ENCODE results near the gene CHRNB2. TPM values are rescaled to one million over a fixed set of nuclear protein-coding genes. Genes with fewer than 3 reads are reported as not detected.

Gene CHRNB2
- total RNA-seq, 1 experiment from 2014 or later = not detected

DNA sequence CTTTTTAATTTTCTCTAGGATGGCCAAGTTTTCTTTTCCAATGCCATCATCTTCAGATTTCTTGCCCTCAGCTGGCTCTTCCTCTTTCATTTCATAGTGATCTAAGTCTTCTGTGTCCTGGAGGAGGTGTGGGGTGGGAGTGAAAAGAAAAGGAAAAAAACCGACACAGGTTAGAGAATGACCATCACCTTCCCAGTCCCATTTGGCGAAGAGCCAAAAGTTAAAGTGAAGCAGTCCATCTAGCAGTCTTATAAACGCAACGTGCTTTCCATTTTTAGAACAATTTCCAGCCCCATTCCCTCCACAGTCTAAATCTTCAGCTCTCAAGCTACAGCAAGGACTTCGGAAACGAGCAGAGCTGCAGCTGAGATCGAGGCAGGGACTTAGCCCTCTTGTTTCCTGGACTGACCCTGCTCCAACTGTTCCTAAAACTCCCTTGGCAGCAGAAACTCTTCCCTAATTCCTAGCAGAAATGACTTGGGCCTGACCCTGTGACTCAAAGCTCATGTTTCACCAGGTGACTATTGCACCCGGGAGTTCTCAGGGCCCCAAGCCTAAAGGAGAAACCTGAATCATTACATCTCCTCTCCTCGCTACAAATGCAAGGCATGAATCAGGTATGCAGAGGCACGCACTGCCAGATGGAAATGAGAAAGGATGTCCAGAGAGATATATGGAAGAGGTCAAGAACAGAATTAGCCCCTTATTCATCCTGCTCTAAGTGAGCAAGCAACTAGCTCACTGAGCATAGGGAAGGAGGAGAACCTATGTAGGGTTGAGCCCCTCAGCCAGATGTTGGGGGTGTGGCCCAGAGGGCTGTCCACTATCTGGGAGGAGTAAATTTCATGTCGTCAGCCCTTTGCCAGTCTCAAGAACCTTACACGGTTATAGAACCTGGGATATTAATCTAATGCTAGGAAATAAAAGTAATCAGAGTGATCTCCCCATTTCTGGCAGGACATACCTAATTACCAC lies 14.2 kb upstream of the CHRNB2 start:
- DNase-seq (ENCODE audit: low spot score) = no peak

DNA sequence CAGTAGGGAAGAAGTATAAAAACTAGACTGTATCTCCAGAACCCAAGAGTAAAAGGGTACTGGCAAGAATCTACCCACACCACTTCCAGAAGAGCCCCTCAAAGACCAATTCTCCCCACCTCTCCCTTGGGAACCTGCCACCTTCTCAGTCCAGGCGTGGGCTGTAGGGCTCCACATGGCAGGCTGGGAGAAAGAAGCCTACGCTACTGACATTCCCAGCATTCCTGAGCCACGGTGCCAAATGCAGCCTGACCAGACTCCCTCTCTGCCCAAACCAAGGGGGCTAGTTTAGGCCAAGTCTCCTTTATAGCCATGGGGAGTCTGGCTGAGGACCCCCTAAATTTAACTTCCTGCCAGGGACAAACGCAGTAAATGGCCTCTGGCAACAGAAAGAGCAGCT lies 11.2 kb upstream of the CHRNB2 start:
- no peak for DNase-seq (ENCODE audit: low spot score)

GRCh38 chr1:154557248-154557938 lies 10.2 kb upstream of the CHRNB2 start:
- no peak for DNase-seq (ENCODE audit: low spot score)

DNA sequence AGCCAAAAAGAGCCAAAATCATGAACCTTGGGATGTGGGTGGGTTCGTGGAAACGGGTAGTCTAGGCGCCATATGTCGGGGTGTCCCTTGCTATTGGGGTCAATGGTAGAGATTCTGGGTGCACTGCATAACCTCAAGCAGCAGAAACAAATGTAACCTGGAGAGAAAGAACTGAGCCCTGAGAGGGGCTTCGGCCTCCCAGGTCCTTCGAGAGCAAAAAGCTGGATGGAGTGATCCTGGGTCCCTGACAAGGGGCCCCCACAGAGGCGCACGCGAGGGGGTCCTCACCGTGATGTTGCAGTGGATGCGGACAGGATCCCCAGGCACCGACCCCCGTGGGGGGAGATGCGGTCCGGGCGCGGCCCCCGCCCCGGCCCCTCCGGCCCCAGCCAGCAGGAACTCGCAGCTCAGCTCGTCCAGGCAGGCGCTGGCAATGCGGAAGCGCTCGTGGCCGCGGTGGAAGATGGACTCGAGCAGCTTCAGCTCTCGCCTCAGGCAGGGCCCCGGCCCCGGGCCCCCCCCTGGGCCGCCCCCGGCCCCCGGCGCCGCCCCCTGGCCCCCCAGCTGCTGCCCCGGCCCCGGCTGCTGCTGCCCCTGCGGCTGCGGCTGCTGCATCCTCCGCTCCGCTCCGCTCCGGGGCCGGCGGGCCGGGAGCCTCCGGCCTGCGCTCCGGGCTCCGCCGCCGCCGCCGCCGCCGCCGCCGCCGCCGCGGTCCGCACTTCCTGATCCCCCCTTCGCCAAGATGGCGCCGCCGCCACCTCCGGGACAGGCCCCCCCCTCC lies 9.4 kb upstream of the CHRNB2 start, which contains the start of gene UBE2Q1:
Gene UBE2Q1, minus strand, starts transcription at position 724 of the 781 bp plus-strand sequence. Its CDS starts 109 bp downstream, at position 615.
- no peak for DNase-seq (ENCODE audit: low spot score)

DNA sequence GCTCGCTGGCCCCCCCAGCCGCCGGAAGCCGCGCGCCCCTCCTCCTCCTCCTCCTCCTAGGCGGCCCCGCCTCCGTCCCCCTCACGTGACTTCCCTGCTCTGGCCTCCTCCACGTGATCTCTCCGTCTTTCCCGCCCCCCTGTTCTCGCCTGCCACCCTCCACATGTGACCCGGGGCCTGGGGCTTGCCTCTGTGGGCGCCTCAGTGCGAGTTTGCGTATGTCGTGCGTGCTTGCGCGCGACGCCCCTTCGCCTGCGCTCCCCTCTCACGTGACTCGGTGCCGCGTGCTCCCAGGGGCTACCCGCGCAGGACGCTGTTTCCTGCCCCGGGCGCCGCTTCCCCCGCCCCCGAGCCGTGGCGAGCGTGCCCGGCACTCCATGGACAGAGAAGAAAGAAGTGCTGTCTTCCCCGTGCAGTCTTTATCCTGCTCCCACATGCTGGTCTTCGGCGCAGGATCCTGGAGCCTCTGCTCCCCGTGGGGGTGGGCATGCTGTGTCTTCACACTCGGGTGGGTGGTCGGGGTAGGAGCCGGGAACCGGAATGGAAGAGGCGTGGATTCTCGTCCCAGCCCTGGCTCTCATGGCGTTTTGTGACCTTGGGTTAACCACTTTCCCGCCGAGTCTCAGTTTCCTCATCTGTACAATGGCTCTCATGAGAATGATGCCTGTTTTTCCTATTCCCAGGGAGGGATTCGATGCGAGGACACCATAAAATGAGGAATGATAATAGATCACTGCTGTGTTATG lies 8.7 kb upstream of the CHRNB2 start:
- peak; percentile 99 for DNase-seq (ENCODE audit: low spot score)

- peak; percentile 88 for DNase-seq (ENCODE audit: low spot score)
Measured at GRCh38 chr1:154559466-154560044, 8.0 kb upstream of the CHRNB2 start.

GRCh38 chr1:154565876-154566275 lies 1.7 kb upstream of the CHRNB2 start:
- no peak for DNase-seq (ENCODE audit: low spot score)

- no peak for DNase-seq (ENCODE audit: low spot score)
Measured at GRCh38 chr1:154568157-154568815, 708 bp downstream of the CHRNB2 start.

DNA sequence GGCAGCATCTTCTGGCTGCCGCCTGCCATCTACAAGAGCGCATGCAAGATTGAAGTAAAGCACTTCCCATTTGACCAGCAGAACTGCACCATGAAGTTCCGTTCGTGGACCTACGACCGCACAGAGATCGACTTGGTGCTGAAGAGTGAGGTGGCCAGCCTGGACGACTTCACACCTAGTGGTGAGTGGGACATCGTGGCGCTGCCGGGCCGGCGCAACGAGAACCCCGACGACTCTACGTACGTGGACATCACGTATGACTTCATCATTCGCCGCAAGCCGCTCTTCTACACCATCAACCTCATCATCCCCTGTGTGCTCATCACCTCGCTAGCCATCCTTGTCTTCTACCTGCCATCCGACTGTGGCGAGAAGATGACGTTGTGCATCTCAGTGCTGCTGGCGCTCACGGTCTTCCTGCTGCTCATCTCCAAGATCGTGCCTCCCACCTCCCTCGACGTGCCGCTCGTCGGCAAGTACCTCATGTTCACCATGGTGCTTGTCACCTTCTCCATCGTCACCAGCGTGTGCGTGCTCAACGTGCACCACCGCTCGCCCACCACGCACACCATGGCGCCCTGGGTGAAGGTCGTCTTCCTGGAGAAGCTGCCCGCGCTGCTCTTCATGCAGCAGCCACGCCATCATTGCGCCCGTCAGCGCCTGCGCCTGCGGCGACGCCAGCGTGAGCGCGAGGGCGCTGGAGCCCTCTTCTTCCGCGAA lies 3.8 kb downstream of the CHRNB2 start:
- DNase-seq (ENCODE audit: low spot score) = no peak

DNA sequence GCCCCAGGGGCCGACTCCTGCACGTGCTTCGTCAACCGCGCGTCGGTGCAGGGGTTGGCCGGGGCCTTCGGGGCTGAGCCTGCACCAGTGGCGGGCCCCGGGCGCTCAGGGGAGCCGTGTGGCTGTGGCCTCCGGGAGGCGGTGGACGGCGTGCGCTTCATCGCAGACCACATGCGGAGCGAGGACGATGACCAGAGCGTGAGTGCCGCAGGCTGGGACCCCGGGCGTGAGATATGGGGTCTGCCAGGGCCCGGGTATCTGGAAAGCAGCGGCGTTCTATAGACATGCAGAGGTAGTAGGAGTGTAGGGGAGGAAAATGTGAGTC lies 4.3 kb downstream of the CHRNB2 start:
- DNase-seq (ENCODE audit: low spot score) = no peak

GRCh38 chr1:154572468-154573167 lies 5.0 kb downstream of the CHRNB2 start:
- DNase-seq (ENCODE audit: low spot score) = no peak

- DNase-seq (ENCODE audit: low spot score) = no peak
Measured at GRCh38 chr1:154573168-154573510, 5.6 kb downstream of the CHRNB2 start.

- DNase-seq (ENCODE audit: low spot score) = no peak
Measured at GRCh38 chr1:154574716-154575115, 7.1 kb downstream of the CHRNB2 start.

- no peak for DNase-seq (ENCODE audit: low spot score)
Measured at GRCh38 chr1:154575147-154575927, 7.8 kb downstream of the CHRNB2 start.

DNA sequence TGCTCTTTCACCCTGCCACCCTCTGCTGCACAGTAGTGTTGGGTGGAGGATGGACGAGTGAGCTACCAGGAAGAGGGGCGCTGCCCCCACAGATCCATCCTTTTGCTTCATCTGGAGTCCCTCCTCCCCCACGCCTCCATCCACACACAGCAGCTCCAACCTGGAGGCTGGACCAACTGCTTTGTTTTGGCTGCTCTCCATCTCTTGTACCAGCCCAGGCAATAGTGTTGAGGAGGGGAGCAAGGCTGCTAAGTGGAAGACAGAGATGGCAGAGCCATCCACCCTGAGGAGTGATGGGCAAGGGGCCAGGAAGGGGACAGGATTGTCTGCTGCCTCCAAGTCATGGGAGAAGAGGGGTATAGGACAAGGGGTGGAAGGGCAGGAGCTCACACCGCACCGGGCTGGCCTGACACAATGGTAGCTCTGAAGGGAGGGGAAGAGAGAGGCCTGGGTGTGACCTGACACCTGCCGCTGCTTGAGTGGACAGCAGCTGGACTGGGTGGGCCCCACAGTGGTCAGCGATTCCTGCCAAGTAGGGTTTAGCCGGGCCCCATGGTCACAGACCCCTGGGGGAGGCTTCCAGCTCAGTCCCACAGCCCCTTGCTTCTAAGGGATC lies 8.5 kb downstream of the CHRNB2 start:
- DNase-seq (ENCODE audit: low spot score) = no peak

DNA sequence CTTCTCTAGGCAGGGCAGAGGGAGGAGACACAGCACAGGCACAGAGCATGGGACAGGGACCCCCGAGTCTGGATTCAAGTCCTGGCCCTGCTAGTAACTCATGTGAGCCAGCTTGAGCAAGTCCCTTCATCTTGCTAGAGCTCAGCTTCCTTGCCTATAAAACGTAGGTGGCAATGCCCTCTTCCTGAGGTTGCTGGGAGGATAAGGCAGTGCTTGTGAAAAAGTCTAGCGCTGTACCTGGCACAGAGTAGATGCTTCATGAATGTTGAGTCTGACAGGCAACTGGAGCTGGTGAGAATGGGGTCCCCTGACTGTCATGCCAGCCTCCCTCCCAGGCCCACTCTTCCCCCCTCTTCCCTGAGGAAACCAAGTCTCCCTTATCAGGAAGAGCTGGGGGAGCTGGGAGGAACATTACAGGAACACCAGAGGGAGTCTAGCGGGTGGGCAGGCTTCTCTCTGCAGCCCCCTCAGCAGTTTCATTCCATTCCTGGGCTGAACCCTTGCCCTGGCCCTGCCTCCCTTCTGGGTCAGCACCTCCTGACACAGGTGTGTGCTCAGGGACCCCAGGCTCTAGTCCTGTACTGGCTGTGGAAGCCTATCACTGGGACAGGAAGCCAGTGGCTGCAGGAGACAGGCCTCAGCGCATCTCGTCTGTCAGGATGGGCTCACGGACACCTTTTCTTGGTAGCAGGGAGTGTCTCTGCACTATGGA lies 9.9 kb downstream of the CHRNB2 start:
- DNase-seq (ENCODE audit: low spot score) = no peak

DNA sequence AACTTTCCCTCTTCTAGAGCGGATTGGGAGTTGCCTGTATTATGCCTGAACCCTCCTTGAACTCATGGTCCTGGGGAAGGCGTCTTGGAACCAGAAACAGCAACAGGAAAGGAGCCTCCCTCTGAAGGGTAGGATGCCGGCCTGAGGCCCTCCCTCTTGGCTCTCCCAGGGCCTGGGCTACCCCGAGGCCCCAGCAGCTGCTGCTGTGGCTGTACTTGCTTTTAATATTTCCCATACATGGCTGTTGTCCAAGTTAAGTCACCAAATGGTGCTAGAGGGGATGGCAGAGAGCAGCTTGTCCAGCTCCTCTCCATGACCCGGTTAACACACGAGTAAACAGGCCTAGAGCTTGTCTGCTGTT lies 10.5 kb downstream of the CHRNB2 start:
- no peak for DNase-seq (ENCODE audit: low spot score)

DNA sequence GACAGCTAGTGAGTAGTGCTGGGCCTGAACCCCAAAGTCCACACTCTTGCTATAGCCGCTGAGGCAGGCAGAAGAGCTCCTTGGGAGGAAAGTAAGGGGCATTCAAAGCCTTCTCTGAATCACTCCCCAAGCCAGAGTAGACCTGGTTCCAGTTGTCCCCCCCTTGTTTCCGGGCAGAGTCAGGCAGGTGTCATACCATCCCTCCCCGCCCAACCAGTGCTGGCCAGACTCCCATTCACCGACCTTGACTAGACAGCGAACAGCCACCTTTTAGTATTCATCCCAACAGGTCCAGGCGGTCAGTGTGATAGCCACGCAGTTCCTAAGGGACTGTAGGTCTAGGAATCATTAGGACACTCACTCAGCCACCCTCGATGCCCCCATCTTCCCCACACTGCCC lies 11.8 kb downstream of the CHRNB2 start:
- no peak for DNase-seq (ENCODE audit: low spot score)

All from H4 (cell line).